ENCODE data around the gene ACKR2. TPM values are rescaled to one million over a fixed set of nuclear protein-coding genes. Genes with fewer than 3 reads are reported as not detected.

ACKR2 gene
- total and polyA plus RNA-seq, 2 of the 13 experiments (the other 11 are each of a cell fraction or from before 2014, with no cell fraction given), result 1.1 to 1.9 TPM

- TF ChIP-seq ZNF609 (CRISPR knock-in tag; IDR thresholded peaks at IDR 0.05; ENCODE audit: borderline replicate concordance), result peak; percentile 94
- peak; percentile 98 for TF ChIP-seq RARA (CRISPR knock-in tag; IDR thresholded peaks at IDR 0.05)
- TF ChIP-seq PHF5A (CRISPR knock-in tag; IDR thresholded peaks at IDR 0.05; ENCODE audit: low read depth, unreplicated experiment), result peak; percentile 36
- 0 out of 2 replicates have a peak, but pooled peaks have one; percentile 55 for TF ChIP-seq ZBTB7A (CRISPR knock-in tag; IDR thresholded peaks at IDR 0.05)
- peak; percentile 95 for TF ChIP-seq HMG20A (CRISPR knock-in tag; IDR thresholded peaks at IDR 0.05; ENCODE audit: borderline replicate concordance)
- peak; percentile 62 for TF ChIP-seq SKIL (CRISPR knock-in tag; IDR thresholded peaks at IDR 0.05; ENCODE audit: borderline replicate concordance)
- TF ChIP-seq DNMT3B (CRISPR knock-in tag; conservative IDR thresholded peaks at IDR 0.05), result 0 out of 2 replicates have a peak, but pooled peaks have one; percentile 43
- TF ChIP-seq ASH2L (IDR thresholded peaks at IDR 0.05; ENCODE audit: insufficient read length, low read depth, low read length), result peak; percentile 64
- TF ChIP-seq ZZZ3 (CRISPR knock-in tag; IDR thresholded peaks at IDR 0.05; ENCODE audit: borderline replicate concordance), result peak; percentile 40; the same call in 1 of the 2 replicates
- TF ChIP-seq MEIS2 (CRISPR knock-in tag; IDR thresholded peaks at IDR 0.05), result peak; percentile 49; the same call in 1 of the 2 replicates
- no peak for TF ChIP-seq MATR3 (CRISPR knock-in tag; IDR thresholded peaks at IDR 0.05)
- peak; percentile 96 for TF ChIP-seq GATAD2A (CRISPR knock-in tag; IDR thresholded peaks at IDR 0.05)
- TF ChIP-seq CHD4 (IDR thresholded peaks at IDR 0.05; ENCODE audit: borderline replicate concordance, low read length), result peak; percentile 83; the same call in 1 of the 2 replicates
- peak; percentile 94 for TF ChIP-seq NR2F2 (IDR thresholded peaks at IDR 0.05; ENCODE audit: borderline replicate concordance, low read depth)
- TF ChIP-seq MTA1 (CRISPR knock-in tag; IDR thresholded peaks at IDR 0.05; ENCODE audit: borderline replicate concordance), result peak; percentile 67; the same call in 1 of the 2 replicates
- TF ChIP-seq ZNF614 (CRISPR knock-in tag; IDR thresholded peaks at IDR 0.05; ENCODE audit: borderline replicate concordance), result peak; percentile 47; the same call in 1 of the 2 replicates
- TF ChIP-seq ZNF644 (CRISPR knock-in tag; IDR thresholded peaks at IDR 0.05; ENCODE audit: low read depth), result 0 out of 2 replicates have a peak, but pooled peaks have one; percentile 29
- peak; percentile 98 for TF ChIP-seq TCF7 (IDR thresholded peaks at IDR 0.05; ENCODE audit: low read depth)
- TF ChIP-seq ZFY (CRISPR knock-in tag; IDR thresholded peaks at IDR 0.05), result peak; percentile 36; the same call in 1 of the 2 replicates
- TF ChIP-seq ELF3 (CRISPR knock-in tag; IDR thresholded peaks at IDR 0.05), result peak; percentile 84
These were observed 44.6 kb downstream of the ACKR2 start (continued) for GRCh38 chr3:42853739-42854302.
